BJ (cell line): ENCODE results near the gene RGS7. TPM values are rescaled to one million over a fixed set of nuclear protein-coding genes. Genes with fewer than 3 reads are reported as not detected.

ENCODE experiments used
- CTCF ChIA-PET: fragments of 350-600 bp; formaldehyde crosslinking; extraction: SDS; loops from one replicate; lab custom pipeline; 2021; ENCODE audit warnings: antibody characterized with exemption, inconsistent platforms; lab: Yijun Ruan, JAX
- POLR2A ChIA-PET: fragments of 300-600 bp; sonication (Branson Sonifier 250); formaldehyde crosslinking; extraction: SDS; loops from one replicate; lab custom pipeline; 2021; ENCODE audit warnings: antibody characterized with exemption; lab: Charles Lee
- DNase-seq: peaks from one replicate; pipeline ENCODE4 v3.0.0-alpha.2; 2011; ENCODE audit warnings: low read depth
- H3K27me3 ChIP-seq: 2 replicates; pipeline ENCODE4 v1.6.0; 2011; ENCODE audit warnings: low read length; ENCODE audit not compliant: control insufficient read depth, insufficient read depth
- H3K36me3 ChIP-seq: 2 replicates; pipeline ENCODE4 v1.5.1; 2011; ENCODE audit warnings: low read length; ENCODE audit not compliant: control insufficient read depth, insufficient read depth
- H3K4me3 ChIP-seq: 2 replicates; pipeline ENCODE4 v1.5.1; 2011; ENCODE audit warnings: low read depth, mild to moderate bottlenecking, control low read depth, low read length
- polyA plus RNA-seq: library from polyadenylated mRNA; depleted of rRNA; stranded (reverse); fragments of >200 nt; gene quantifications from 2 replicates; pipeline ENCODE4 v1.2.3, GENCODE V29; 2011
- TF ChIP-seq, protein P1 (sequence below): IDR thresholded peaks from 2 replicates; pipeline ENCODE4 v1.5.1; 2011; ENCODE audit warnings: low read depth, mild to moderate bottlenecking, control low read depth, inconsistent platforms, low read length, moderate library complexity; ENCODE audit not compliant: insufficient read depth

RGS7 gene
- polyA plus RNA-seq, 1 experiment = 0.93 TPM

- POLR2A ChIA-PET = no interaction called here
- CTCF ChIA-PET = no interaction called here
- no peak for DNase-seq
- no peaks in the 10 kb centered on the region for H3K36me3 ChIP-seq
- no peaks in the 10 kb centered on the region for H3K27me3 ChIP-seq
- H3K4me3 ChIP-seq = no peak overlapping the region
- TF ChIP-seq, protein P1, sequence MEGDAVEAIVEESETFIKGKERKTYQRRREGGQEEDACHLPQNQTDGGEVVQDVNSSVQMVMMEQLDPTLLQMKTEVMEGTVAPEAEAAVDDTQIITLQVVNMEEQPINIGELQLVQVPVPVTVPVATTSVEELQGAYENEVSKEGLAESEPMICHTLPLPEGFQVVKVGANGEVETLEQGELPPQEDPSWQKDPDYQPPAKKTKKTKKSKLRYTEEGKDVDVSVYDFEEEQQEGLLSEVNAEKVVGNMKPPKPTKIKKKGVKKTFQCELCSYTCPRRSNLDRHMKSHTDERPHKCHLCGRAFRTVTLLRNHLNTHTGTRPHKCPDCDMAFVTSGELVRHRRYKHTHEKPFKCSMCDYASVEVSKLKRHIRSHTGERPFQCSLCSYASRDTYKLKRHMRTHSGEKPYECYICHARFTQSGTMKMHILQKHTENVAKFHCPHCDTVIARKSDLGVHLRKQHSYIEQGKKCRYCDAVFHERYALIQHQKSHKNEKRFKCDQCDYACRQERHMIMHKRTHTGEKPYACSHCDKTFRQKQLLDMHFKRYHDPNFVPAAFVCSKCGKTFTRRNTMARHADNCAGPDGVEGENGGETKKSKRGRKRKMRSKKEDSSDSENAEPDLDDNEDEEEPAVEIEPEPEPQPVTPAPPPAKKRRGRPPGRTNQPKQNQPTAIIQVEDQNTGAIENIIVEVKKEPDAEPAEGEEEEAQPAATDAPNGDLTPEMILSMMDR = no peak
Measured at GRCh38 chr1:241217516-241217915, 139.5 kb downstream of the RGS7 start.

GRCh38 chr1:241215683-241216082, 141.3 kb downstream of the RGS7 start:
- ChIA-PET CTCF (no interaction called here), POLR2A (no interaction called here)
- Histone ChIP-seq H3K4me3 (no peak overlapping the region), H3K27me3 (no peaks in the 10 kb centered on the region), H3K36me3 (no peaks in the 10 kb centered on the region)
- no peak for DNase-seq
- TF ChIP-seq, protein P1 = no peak

DNA sequence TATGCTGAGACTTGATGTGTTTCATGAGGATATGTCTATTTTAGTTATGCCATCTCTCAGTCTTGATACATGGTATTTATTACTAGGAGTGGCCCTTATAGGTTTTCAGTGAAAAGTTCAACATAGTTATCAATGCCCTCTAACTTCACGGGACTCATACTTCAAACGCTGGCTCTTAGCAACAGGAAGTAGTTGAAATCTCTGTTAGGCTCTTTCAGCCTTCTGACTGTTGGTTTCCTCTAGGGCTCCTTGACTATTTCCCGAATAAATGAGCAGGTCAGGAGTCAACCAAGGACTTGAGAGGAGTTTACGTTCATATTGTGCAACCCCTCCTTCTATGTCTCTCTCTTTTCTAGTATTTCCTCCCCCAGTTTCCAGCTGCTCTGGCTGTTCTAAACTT, 141.8 kb downstream of the RGS7 start:
- ChIA-PET CTCF (no interaction called here), POLR2A (no interaction called here)
- no peak for DNase-seq

DNA sequence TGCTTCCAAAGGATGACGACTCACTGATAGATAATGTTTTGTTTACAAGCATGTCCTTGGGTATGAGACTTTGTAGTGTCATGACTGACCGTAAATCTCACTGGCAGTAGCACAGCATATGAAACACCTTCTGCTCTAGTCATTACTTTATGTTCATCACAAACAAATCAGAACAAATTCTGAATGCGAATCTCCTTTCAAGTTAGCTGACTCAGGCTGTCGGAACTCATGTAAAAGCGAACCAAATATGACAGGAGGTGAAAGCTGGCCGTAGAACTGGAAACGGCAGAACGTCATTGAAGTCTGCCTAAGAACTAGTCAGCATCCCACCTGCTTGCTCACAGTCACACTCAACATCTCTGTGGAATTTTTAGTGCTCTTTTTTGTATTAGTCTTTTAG, 143.9 kb downstream of the RGS7 start:
- H3K4me3 ChIP-seq = no peak overlapping the region
- no peak for DNase-seq
- POLR2A ChIA-PET = no interaction called here
- no peaks in the 10 kb centered on the region for H3K36me3 ChIP-seq
- TF ChIP-seq, protein P1 = no peak
- H3K27me3 ChIP-seq = no peaks in the 10 kb centered on the region
- CTCF ChIA-PET = no interaction called here

More for the DNA sequence above, 141.8 kb downstream of the RGS7 start:
- no peak overlapping the region for H3K4me3 ChIP-seq
- TF ChIP-seq, protein P1 = no peak
- no peaks in the 10 kb centered on the region for H3K36me3 ChIP-seq
- H3K27me3 ChIP-seq = no peaks in the 10 kb centered on the region

DNA sequence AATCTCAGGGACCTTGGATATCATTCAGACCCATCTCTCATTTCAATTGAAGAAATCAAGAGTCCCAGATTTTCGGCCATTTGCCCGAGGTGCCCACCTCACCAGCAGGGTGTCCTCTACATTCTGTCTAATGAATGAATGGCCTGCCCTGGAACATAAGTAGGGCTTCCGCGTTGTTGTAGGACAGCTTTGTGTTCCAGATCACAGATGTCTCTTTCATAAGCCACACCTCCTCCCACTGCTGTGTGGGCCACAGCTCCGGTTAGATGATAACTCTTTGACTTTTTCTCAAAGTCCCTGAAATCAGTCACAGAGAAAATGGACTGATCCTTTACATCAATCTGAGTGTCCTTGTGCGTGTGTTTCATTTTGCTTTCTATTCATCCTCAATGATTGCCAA, 144.4 kb downstream of the RGS7 start:
- POLR2A ChIA-PET = no interaction called here
- TF ChIP-seq, protein P1 = no peak
- H3K4me3 ChIP-seq = no peak overlapping the region
- CTCF ChIA-PET = no interaction called here
- H3K27me3 ChIP-seq = no peaks in the 10 kb centered on the region
- no peaks in the 10 kb centered on the region for H3K36me3 ChIP-seq
- DNase-seq = no peak
